HuH-7.5 (cell line): ENCODE data around the gene GASK1A.
"Not testable (repeated sequence)": the region's sequence is repeated elsewhere in the genome, so short reads cannot be mapped to it uniquely, and the experiment has no call there.

Experiments used
- DNase-seq: peaks from one replicate; pipeline ENCODE4 v3.0.0; 2011; ENCODE audit warnings: low spot score

GASK1A gene

DNA sequence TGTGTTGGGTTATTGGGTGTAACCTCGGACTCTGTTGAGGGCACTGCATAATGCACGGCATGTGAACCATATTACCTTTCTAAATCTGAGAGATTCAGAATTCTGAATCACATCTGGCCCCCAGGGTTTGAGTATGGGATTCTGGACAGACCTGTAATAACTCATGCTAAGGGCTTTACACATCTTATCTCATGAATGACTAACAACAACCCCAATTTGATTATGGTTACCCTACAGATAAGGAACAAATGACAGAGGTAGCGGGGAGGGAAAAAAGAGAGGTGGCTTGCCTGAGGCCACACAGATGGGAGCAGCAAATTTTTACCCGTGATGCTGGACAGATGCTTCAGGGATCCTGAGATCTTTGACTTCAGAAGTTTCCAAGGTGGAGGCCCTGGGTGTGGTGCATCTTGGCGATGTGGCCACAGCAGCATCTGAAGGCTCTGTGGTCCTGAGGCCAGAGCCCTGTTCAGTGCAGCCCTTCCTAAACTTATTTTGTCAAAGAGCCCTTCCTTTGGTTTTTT is 83.0 kb downstream of the GASK1A start:
- DNase-seq = no peak

DNA sequence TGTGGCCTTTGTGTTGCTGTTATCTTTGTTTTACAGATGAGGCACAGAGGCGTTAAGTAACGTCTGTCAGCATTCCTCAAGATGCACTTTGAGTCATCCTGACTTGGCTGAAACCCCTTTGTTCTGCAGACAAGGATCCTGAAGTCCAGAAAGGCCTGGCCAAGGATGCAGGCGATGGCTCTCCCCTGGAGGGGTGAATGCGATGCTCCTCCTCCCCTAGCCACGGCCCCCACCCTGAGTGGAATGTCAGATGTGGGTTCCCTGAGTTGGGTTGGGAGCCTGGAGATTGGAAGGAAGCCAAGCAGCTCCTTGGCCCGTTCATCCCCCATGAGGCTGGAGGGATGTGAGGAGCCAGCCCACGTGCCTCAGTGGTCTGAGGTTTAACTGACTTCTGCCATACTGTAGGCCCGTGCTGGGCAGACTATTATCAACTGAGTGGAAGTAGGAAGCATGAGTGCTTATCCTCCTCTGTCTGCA is 83.5 kb downstream of the GASK1A start:
- no peak for DNase-seq

DNA sequence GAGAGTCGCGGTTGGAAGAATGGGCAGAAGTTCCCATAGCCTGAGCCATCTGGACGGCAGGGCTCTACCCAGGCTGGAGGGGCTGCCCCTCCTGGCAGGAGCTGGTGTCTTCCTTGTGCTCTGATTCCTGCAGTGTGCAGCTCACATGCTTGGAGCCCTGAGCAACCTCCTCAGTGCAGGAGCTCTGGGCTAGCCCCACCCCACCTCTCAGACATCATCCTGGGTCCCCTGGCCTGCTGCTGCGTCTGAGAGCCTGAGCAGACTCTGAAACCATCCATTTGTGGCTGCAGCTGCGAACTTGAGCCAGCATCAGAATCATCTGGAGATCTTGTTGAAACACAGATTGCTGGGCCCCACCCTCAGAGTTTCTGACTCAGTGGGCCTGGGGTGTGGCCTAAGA is 84.0 kb downstream of the GASK1A start:
- no peak for DNase-seq

DNA sequence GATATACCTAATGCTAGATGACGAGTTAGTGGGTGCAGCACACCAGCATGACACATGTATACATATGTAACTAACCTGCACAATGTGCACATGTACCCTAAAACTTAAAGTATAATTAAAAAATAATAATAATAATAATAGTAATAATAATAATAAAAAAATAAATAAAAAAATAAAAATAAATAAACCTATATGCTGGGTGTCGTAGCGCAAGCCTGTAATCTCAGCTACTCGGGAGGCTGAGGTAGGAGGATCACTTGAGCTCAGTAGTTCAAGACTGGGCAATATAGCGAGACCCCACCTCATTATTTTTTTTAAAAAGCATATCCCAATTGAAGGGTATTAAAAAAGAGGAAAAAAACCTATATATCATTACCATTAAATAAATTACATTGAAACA is 91.6 kb downstream of the GASK1A start:
- not testable (repeated sequence) for DNase-seq

DNA sequence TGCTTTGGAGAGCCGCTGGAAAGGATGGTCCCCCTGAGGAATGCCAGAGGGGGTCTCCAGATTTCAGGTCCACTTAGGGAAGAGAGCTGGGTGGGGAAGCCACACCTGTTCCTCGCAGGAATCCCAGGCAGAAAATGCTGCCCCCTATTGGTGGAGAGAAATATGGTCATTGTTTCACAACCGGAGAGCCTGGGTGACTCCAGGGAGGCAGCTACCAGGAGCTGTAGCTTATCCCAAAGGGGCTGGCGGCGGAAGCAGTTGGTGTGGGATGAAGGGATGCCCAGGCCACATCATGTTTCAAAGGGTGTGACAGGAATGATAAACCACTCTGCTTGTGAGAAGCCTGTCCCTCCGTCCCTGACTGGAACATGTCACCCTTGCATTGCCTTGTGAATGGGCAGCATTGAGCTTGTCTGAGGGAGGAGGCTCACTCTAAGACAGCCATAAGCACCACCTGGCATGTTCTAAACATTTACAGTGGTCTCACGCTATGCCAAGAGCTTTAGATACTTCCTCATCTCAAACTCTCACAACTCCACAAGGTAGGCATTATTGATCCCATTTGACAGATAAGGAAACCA is 92.3 kb downstream of the GASK1A start:
- peak; percentile 30 for DNase-seq

DNA sequence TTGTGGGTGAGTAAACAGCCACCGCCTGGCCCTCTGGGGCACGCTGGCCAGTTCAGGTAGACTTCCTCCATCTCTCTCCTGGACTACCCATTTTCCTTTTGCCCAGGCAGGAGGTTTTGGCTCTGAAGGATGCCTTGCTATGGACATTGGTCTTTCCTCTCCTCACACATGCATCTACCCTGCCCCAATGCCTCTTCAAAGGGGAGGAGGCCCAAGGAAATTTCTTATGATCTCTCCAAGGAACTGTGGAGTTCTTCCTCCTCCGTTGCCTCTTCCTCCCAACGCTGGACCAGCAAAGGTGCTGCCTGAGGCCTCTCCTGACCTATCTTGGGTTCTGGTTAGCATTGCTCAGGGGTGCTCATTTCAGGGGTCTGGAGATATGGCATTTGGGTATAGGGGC is 93.2 kb downstream of the GASK1A start:
- DNase-seq = no peak

DNA sequence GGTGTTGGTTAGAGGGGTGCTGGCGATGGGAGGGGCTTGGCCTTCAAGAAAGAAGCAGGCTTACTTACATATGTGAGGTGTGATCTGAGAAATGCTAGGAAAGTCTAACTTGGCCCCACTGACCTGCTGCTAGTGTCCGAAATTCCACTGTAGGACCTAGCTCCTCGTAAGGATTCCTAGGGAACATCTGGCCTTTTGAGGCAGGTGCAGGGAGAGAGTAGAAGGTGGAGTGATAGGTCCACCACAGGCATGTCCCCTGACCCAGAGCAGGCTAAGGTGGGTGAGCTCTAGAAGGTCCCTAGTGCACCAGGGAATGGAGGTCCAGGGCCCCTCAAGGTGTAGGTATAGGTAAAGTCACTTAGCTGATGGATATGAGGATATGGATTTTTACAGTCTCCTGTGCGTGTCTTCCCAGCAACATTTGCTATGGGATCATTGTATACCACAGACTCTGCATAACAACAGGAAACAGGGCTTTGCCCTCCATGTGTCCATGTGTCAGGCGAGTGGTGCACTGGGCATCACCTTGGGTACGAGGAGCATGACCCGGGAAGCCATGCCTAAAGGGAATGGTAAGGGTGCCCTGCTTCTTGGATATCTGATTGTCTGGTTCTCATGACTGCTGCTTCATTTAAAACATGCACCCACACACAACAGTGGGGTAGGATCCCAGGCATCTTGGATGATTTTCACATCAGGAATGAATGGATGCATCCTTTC is 94.2 kb downstream of the GASK1A start:
- DNase-seq = no peak

DNA sequence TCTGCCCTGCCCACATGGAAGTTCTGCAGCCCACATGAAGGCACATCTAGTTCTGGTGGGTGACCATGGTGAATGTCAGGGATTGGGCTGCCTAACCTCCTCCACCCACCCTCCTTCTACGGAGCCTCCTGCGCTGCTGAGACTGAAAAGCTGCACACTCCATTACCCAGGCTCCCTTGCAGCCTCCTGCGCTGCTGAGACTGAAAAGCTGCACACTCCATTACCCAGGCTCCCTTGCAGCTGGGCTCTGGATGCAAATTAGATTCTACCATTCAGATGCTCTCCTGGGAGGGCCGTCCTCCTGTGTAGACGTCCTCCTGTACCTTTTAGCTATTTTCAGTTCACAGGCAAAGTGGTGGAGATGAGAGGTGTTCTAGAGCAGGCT is 94.7 kb downstream of the GASK1A start:
- no peak for DNase-seq

DNA sequence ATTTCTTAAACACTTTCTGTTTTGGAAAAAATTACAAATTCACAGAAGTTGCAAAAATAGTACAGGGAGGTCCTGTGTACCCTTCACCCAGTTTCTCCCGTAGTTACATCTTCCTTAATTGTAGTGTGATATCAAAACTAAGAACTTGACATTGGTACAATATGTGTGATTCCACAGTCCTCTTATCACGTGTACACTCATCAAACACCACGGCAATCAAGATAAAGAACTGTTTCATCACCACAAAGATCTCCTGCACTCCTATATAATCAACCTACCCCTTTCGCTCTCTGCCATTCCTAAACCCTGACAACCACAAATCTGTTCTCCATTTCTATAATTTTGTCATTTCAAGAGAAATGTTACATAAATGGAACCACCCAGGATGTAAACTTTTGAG is 95.4 kb downstream of the GASK1A start:
- no peak for DNase-seq

DNA sequence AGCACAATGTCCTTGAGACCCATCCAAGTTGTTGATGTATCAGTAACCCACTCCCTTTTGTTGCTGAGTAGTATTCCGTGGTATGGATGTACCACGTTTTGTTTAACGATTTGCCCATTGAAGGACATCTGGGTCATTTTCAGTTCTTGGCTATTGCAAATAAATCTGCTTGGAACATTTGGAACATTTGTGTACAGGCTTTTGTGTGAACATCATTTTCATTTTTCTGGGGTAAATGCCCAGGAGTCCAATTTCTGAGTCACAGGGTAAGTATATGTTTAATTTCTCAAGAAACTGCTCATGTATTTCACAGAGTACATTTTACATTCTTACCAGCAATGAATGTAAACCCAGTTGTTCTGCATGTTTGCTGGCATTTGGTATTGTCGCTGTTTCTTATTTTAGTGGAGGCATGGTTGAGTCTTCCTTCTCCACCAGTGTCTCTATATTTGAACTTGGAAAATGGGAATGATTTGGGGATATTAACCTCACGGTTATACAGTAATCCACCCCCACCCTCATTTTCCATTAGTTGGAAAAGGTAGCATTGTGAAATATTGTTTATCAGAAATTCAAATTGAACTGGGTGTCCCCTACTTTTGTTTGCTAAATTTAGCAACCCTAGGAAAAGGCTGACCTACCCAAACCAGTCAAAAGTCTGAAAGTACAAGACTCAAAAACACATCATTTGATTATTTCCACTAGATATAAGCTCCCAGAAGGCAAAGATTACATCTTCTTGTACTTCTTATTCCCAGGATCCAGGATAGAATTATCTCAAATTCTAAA is 96.0 kb downstream of the GASK1A start:
- DNase-seq = no peak

DNA sequence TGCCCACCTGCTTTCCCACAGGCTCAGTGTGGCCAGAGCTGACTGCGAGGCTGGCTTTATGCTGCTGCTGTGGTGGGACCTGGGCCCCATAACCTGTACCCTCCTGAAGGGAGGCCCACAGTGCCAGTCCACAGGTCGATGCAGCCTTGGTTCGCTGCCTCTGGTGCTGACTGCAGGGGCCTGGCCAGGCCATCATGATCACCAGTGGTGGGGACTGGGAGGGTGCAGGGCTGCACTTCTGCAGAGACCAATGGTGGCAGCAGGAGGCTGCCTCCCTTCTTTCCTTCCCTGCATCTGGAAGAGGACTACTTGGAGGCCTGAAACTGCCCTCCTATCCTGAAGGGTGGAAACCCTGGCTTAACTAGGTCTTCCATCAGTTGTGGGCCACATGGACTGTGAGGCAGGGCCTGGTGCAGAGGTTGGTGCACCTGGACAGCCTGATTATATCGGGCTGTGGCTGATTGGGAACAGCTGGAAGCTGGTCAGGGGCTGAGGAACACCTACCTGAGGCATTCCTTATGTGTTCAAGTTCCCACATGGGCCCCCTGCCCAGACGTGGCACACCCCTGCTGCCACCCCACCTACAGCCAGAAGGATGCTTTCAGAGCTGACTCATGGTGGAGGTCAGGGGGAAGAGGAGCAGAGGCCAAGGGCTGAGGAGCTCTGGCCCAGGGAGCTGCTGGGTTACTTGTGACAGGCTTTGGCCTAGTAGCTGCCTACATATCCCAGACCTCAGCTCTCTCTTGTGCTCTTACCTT is 97.0 kb downstream of the GASK1A start:
- DNase-seq = no peak

DNA sequence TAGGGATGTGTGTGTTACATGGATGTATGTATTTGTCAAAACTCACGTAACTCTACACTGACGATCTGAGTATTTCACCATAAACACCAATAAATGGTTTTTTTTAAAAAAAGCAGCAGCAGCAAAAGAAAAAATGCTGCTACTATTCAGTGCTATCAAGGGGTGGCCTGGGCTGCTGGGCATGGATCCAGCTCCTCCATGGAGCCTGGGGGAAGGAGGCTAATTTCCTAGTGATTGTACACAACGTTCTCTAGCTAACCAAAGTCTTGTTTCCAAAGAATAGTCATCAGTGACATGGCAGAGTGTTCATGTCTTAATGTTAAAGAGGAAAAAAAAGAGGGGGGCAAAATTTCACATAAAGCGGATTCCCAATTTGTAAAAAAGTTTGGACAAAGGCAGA is 97.7 kb downstream of the GASK1A start:
- DNase-seq = no peak

DNA sequence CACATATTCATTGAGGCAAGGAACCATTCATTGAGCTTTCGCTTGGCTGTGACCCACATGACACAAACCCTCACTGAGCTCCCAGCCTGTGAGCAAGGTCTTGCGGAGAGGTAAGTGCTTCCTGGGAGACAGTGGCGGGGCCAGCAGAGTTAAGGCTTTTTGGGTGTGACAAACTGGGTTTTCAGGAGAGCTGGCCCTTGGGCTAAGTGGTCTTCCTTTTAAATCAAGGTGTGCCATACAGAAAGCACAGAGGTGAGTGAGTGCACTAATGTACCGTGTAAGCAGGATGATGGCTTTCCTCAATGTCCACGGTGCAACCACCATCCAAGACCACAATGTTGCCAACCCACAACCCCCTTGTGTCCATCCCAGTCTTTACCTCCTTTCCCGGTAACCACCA is 98.2 kb downstream of the GASK1A start:
- DNase-seq = no peak

DNA sequence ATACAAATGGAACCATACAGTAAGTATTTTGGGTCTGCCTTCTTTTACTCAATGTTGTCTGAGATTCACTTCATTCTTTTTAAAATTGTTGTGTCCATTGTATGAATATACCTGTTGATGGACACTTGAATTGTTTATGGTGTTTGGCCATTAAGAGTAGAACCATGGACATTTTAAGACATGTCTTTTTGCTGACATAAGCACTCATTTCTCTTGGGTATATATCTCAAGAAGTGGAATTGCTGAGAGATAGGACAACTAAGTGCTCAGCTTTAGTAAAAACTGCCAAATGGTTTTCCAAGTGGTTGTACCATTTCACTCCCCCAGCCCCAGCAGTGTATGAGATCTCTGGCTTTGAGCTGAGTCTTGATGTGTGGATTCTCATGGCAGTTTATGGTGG is 98.6 kb downstream of the GASK1A start:
- no peak for DNase-seq

DNA sequence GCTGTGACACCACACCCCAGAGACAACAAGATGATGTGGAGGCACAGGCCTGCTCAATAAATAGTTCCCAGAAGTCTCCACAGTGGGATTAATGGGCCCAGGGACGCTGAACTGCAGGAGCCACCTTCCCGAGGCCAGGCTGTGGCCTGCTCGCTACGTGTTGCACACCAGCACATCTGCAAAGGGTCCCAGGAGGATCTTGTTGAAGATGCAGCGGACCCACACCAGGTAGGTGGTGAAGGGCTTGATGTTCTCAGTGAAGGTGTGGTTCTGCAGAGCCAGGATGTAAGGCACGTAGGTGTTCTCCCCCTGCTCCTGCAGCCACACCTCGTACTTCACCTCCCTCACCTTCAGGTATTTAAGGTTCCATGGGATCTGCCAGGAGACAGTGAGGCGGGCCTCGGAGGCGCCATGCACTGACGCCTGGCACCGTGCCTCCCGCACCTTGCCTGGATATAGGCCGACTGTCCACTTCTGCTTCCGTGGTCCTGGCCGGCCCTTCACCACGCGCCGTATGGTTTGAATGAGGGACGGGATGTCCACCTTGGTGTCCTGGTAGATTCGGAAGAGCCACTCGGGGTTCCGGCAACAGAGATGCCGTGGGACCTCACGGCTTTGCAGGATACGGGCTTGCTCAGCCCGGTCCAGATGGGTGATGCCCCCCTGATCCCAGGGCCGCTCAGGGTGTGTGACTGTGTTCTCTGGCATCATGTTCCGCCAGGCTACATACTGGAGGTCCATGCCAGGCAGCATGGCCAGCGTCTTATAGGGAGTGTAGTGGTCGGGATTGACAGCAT is 100.6 kb downstream of the GASK1A start:
- DNase-seq = no peak

DNA sequence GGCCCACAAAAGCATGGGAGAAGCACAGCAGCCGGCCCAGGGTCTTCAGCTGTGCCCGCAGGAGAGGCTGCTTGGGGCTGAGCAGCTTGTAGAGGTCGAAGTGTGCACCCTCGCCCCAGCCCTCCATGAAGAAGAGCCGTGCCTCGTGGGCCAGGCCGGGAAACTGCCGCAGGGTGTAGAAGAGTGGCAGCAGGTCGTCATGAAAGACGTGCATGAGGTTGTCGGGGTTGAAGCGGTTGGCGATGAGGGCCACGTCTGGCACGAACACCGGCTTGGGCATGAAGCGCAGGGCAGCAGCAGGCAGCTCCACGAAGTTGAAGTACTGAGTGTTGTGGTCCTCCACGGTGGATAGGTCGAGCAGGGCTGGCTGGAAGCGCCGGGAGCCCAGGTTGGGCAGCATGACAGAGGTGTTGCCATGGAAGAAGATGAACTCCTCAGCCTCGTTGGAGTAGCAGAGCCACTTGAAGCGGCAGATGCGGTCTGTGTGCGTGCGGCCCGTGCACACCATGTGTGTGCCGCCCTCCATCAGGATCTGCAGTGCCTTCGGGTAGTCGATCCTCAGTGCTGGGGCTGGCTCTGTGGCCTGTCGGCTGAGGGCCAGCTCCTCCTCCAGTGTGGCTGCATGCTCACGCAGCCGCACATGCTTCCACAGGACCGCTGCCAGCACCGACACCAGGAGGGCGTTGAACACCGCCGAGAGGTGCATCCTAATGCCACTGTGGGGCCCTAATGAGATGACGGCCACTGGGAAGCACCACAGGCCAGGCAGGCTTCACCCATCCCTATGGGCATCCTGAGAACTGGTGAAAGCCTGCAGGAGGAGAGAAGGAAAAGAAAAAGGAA is 101.8 kb downstream of the GASK1A start:
- no peak for DNase-seq

DNA sequence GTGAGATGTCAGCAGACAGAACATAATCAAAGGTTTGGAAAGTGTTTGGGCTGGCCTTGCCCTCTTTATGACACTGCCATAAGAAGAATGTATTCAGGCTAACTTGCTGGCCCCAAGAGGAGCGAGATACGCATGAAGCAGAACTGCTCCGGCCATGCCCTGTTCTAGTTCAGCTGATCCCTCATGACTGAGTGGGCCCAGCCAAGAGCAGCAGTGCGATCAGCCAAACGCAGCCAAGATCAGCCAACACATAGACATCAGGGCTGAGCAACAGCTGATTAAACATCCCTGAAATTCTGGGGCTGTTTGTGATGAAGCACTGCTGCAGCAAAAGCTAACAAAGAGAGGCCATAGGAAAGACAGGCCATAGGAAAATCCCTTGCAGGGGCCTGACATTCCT is 102.7 kb downstream of the GASK1A start:
- no peak for DNase-seq

DNA sequence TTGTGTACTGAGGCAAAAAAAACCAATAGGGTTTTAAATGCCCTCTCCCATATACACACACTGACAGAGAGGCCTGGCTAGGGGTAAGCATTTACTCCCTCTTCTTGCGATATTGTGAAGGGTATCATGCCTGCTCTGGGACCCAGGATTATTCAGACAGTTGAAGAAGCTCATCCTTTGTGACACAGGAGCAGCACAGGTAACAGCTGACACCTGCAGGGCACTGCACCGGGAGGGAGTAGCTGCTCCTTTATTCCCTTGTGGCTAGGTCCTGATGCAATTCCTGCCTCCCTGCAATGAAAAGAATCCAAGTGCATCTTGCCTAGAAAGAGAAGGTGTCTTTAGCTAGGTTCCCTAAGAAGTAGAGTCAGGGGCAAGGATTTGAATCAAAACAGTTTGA is 103.3 kb downstream of the GASK1A start:
- no peak for DNase-seq

DNA sequence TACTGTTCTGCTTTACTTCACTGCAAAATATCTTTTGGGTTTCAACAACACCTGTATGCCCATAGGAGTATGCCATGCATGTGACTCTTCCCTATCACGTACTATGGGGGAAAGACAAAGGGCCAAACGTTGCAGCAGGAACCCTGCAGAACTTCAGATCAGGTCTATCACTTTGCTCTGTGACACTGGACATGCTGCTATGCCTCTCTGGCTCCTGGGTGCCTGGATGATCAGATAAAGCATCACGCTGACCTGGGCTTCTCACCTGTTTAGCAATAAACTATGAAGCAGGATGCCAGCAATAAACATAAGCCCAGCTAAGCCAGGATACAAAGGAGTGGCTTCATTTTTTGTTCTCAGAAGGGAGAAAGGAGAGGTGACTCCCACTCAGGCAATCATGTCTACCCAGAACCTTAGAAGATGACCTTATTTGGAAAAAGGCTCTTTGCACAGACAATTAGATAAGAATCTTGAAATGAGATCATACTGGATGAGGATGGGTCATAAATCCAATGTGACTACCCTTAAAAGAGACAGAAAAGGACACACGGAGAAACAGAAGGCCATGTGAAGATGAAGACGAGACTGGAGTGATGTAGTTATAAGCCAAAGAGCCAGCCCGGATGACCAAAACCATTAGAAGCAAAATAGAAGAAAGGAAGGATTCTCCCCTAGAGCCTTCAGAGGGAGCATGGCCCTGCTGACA is 107.5 kb downstream of the GASK1A start:
- no peak for DNase-seq

DNA sequence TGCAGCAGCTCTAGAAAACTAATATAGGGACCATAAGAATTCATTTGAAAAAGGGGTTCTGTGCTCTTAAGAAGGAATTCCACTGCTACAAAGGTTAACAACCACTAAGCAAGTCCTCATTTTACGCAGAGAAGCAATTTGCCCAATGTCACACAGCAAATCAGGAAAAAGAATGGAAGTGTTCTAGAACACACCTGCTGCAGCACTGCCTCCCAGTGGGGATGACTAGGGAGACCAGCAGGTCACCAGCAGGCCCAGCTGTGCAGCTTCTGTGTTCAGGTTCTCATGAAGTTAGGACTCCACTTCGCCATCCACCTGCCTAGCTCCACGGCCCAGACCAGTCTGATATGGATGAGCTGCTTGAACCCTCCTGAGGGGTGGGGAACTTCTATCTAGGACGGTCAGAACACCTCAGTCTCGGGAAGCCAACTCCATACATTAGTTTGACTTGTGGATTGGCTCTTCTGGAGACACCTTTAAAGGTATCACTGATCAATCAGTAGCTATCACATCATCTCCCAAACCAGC is 108.2 kb downstream of the GASK1A start:
- no peak for DNase-seq
